ENCODE measurements around the gene FRYL. TPM values are rescaled to one million over a fixed set of nuclear protein-coding genes. Genes with fewer than 3 reads are reported as not detected.

FRYL gene
- total RNA-seq, 4 donors from 2014 or later = 62.5 to 119 (median 98.8) TPM

GRCh38 chr4:48791313-48791712, 11.2 kb upstream of the FRYL start:
- Histone ChIP-seq H3K4me1 (no peaks in the 10 kb centered on the region), H3K36me3 (no peaks in the 10 kb centered on the region), H3K9me3 (no peaks in the 10 kb centered on the region), H3K4me3 (no peak overlapping the region), H3K27ac (no peak overlapping the region), H3K27me3 (no peaks in the 10 kb centered on the region)
- intact Hi-C loops (cut with DNase I; ENCODE audit: low total_unique reads) = no loop called here
- TF ChIP-seq POLR2A (IDR thresholded peaks at IDR 0.05) (no peak), CTCF (IDR thresholded peaks at IDR 0.05) (no peak)
- DNase-seq = no peak

DNA sequence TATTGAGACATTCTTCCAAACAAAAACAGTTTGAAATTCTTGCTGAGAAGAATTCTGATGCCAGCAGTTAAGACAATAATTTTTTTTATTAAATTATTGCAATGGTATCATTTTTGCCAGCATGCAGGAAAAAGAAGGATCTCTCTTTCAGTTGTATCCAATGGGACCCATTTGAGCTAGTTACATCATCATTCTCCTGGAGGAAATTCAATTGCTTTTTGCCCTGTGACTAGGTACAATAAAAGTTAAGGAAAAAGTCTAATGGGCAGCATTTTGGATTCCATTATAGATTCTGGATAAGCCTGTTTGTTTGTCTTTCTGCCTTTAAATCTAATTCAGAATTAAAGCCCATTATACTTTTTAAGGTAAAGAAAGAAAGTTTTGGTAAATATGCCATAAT, 10.5 kb upstream of the FRYL start:
- DNase-seq = no peak
- Histone ChIP-seq H3K4me3 (no peak overlapping the region), H3K4me1 (no peaks in the 10 kb centered on the region), H3K27ac (no peak overlapping the region), H3K27me3 (no peaks in the 10 kb centered on the region), H3K9me3 (no peaks in the 10 kb centered on the region), H3K36me3 (no peaks in the 10 kb centered on the region)
- TF ChIP-seq POLR2A (IDR thresholded peaks at IDR 0.05) (no peak), CTCF (IDR thresholded peaks at IDR 0.05) (no peak)
- intact Hi-C loops (cut with DNase I; ENCODE audit: low total_unique reads) = no loop called here

DNA sequence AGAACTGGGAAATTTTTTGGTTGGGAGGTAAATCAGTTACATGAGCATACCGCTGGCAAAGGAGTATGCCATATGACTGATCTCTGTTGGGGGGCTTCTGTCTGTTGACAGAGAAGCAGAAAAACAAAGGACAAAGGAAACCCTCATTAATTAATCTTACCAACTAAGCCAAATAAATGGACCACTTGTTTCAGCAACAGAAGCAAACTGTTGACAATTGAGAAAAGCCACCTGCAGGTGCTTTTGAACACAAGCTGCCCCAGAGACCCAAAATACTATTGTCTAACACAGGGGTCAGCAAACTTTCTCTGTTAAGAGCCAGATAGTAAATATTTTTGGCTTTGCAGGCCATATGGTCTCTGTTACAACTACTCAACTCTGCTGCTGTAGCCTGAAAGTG, 7.0 kb upstream of the FRYL start:
- no peak for TF ChIP-seq POLR2A (IDR thresholded peaks at IDR 0.05)
- no peak for TF ChIP-seq CTCF (IDR thresholded peaks at IDR 0.05)
- Histone ChIP-seq H3K27ac (no peak overlapping the region), H3K4me3 (no peak overlapping the region), H3K27me3 (no peaks in the 10 kb centered on the region), H3K4me1 (no peaks in the 10 kb centered on the region), H3K9me3 (no peaks in the 10 kb centered on the region), H3K36me3 (no peaks in the 10 kb centered on the region)
- peak in 1 of 2 donors; percentile 25 for DNase-seq
- intact Hi-C loops (cut with DNase I; ENCODE audit: low total_unique reads) = no loop called here

GRCh38 chr4:48786549-48786948, 6.5 kb upstream of the FRYL start:
- Histone ChIP-seq H3K27me3 (no peaks in the 10 kb centered on the region), H3K9me3 (no peaks in the 10 kb centered on the region), H3K27ac (no peak overlapping the region), H3K4me3 (no peak overlapping the region), H3K4me1 (no peaks in the 10 kb centered on the region), H3K36me3 (no peaks in the 10 kb centered on the region)
- no peak for DNase-seq
- TF ChIP-seq POLR2A (IDR thresholded peaks at IDR 0.05) = no peak
- intact Hi-C loops (cut with DNase I; ENCODE audit: low total_unique reads) = no loop called here

GRCh38 chr4:48785302-48785701, 5.2 kb upstream of the FRYL start:
- Histone ChIP-seq H3K36me3 (no peaks in the 10 kb centered on the region), H3K27me3 (no peaks in the 10 kb centered on the region), H3K4me3 (no peak overlapping the region), H3K9me3 (no peaks in the 10 kb centered on the region), H3K4me1 (no peaks in the 10 kb centered on the region), H3K27ac (no peak overlapping the region)
- intact Hi-C loops (cut with DNase I; ENCODE audit: low total_unique reads) = no loop called here
- DNase-seq = no peak
- TF ChIP-seq POLR2A (IDR thresholded peaks at IDR 0.05) (no peak), CTCF (IDR thresholded peaks at IDR 0.05) (no peak)

DNA sequence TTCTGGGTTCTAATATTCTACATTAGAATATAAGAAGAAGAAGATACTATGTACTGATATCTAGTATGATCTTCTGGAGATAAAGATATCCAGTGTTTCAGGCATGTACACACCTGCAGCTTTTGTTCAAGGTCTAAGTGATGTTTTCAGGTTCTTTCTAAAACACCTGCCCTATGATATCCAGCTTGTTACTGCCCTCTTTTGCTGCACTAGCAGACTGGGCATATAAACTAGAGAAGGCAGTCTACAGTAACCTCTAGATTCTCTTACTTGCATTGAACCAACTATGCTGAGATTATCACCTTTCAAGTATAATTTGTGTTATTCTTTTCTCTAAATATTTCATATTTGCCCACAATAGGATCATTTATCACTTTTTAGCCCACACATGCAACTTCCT, 1.9 kb upstream of the FRYL start:
- no peaks in the 10 kb centered on the region for H3K9me3 ChIP-seq
- TF ChIP-seq POLR2A (IDR thresholded peaks at IDR 0.05) (no peak), CTCF (IDR thresholded peaks at IDR 0.05) (no peak)
- intact Hi-C loops (cut with DNase I; ENCODE audit: low total_unique reads) = no loop called here
- H3K4me1 ChIP-seq = peaks cover 0 to 4% of the 10 kb centered on the region in 2 donors
- H3K4me3 ChIP-seq = no peak overlapping the region
- no peak overlapping the region for H3K27ac ChIP-seq
- H3K36me3 ChIP-seq = no peaks in the 10 kb centered on the region
- DNase-seq = no peak
- H3K27me3 ChIP-seq = no peaks in the 10 kb centered on the region

Data from uterus (tissue), 4 donors.